Keratinocyte (primary cell): ENCODE measurements around the gene ZNF335. TPM values are rescaled to one million over a fixed set of nuclear protein-coding genes. Genes with fewer than 3 reads are reported as not detected.

Experiments
- DNase-seq: peaks from one replicate; pipeline ENCODE4 v3.0.0-alpha.2; 2011; ENCODE audit warnings: low read depth, missing footprints, low spot score
- FAIRE-seq: peaks from 2 replicates; lab custom pipeline; 2011; peaks lifted over from hg19 to GRCh38; lab: Jason Lieb, UNC
- H2AFZ ChIP-seq: 2 replicates; pipeline ENCODE4 v1.6.0; 2012; ENCODE audit warnings: low read length, control low read depth, inconsistent platforms; ENCODE audit not compliant: control insufficient read depth
- H3K27ac ChIP-seq: 2 replicates; pipeline ENCODE4 v1.5.1; 2011; ENCODE audit warnings: low read length; ENCODE audit not compliant: control insufficient read depth, insufficient read depth
- H3K27me3 ChIP-seq: 3 replicates; pipeline ENCODE4 v1.6.0; 2011; ENCODE audit warnings: low read length; ENCODE audit not compliant: control insufficient read depth, insufficient read depth; ENCODE audit errors: extremely low read depth
- H3K36me3 ChIP-seq, 2 experiments: 2 replicates in 1 of 2; 3 replicates in 1 of 2; pipeline ENCODE4 v1.5.1; 2011; ENCODE audit warnings: low read length in 2 of 2, mild to moderate bottlenecking in 1 of 2; ENCODE audit not compliant: control insufficient read depth in 2 of 2, insufficient read depth in 2 of 2; ENCODE audit errors: extremely low read depth in 1 of 2
- H3K4me1 ChIP-seq: 3 replicates; pipeline ENCODE4 v1.5.1; 2011; ENCODE audit warnings: low read length; ENCODE audit not compliant: control insufficient read depth, insufficient read depth; ENCODE audit errors: extremely low read depth
- H3K4me2 ChIP-seq: 3 replicates; pipeline ENCODE4 v1.6.0; 2011; ENCODE audit warnings: low read depth, low read length; ENCODE audit not compliant: control insufficient read depth, insufficient read depth; ENCODE audit errors: extremely low read depth
- H3K4me3 ChIP-seq, 3 experiments: fragments of 200-600 bp in 1 of 3; sonication (generic) in 1 of 3; 2 replicates in 2 of 3; 3 replicates in 1 of 3; pipeline ENCODE4 v1.5.1; 2011 to 2016; ENCODE audit warnings: low read length in 3 of 3, mild to moderate bottlenecking in 3 of 3, control low read depth in 2 of 3, inconsistent platforms in 1 of 3, low read depth in 1 of 3, mixed read lengths in 1 of 3, mixed run types in 1 of 3, moderate library complexity in 1 of 3; ENCODE audit not compliant: control insufficient read depth in 2 of 3, insufficient read depth in 2 of 3; ENCODE audit errors: extremely low read depth in 1 of 3
- H3K79me2 ChIP-seq: 2 replicates; pipeline ENCODE4 v1.6.0; 2012; ENCODE audit warnings: low read length; ENCODE audit not compliant: control insufficient read depth, insufficient read depth
- H3K9ac ChIP-seq: 3 replicates; pipeline ENCODE4 v1.6.0; 2011; ENCODE audit warnings: low read length; ENCODE audit not compliant: control insufficient read depth, insufficient read depth; ENCODE audit errors: extremely low read depth
- H3K9me1 ChIP-seq: 3 replicates; pipeline ENCODE4 v1.6.0; 2011; ENCODE audit warnings: low read length; ENCODE audit not compliant: control insufficient read depth, insufficient read depth; ENCODE audit errors: extremely low read depth
- H3K9me3 ChIP-seq: 2 replicates; pipeline ENCODE4 v1.5.1; 2012; ENCODE audit warnings: low read depth, low read length; ENCODE audit not compliant: control insufficient read depth
- H4K20me1 ChIP-seq: 3 replicates; pipeline ENCODE4 v1.6.0; 2011; ENCODE audit warnings: low read length; ENCODE audit not compliant: control insufficient read depth, insufficient read depth; ENCODE audit errors: extremely low read depth
- EZH2 ChIP-seq: IDR thresholded peaks from one replicate; pipeline ENCODE4 v1.6.1; 2012; ENCODE audit warnings: inconsistent platforms, mild to moderate bottlenecking, low read length, moderate library complexity
- dilution Hi-C: fragments of 300-500 bp; cut with MboI; formaldehyde crosslinking; loops from one replicate; pipeline ENCODE4 v1.7.0; 2020; ENCODE audit warnings: low sequenced_read_pairs; ENCODE audit not compliant: extremely low pct_ligation_motif_present
- polyA plus RNA-seq, 5 experiments: library from polyadenylated mRNA; depleted of rRNA in 3 of 5; stranded (reverse) in 3 of 5; stranded (forward) in 1 of 5; unstranded in 1 of 5; fragments of >200 nt; gene quantifications; 1 replicate in 1 of 5; 2 replicates in 3 of 5; 3 replicates in 1 of 5; pipeline versions ENCODE4 v1.2.1 to v1.2.3, GENCODE V29; 2011 to 2012; ENCODE audit warnings: missing spikeins in 2 of 5, low read depth in 1 of 5, low replicate concordance in 1 of 5
- TF ChIP-seq, protein P1 (sequence below), 3 experiments: IDR thresholded peaks in 1 of 3; conservative IDR thresholded peaks in 1 of 3; optimal IDR thresholded peaks in 1 of 3; 2 replicates in 2 of 3; 3 replicates in 1 of 3; pipeline versions ENCODE3 to v1.5.1; 2011; ENCODE audit warnings: low read length in 3 of 3, mild to moderate bottlenecking in 3 of 3, moderate library complexity in 2 of 3, control low read depth in 1 of 3, inconsistent platforms in 1 of 3; ENCODE audit not compliant: insufficient read depth in 2 of 3; ENCODE audit errors: extremely low read depth in 1 of 3

The ZNF335 gene
- polyA plus RNA-seq, 1 donor (not counting 4 experiments of a cell fraction or from before 2014, with no cell fraction given): 5.8 TPM

DNA sequence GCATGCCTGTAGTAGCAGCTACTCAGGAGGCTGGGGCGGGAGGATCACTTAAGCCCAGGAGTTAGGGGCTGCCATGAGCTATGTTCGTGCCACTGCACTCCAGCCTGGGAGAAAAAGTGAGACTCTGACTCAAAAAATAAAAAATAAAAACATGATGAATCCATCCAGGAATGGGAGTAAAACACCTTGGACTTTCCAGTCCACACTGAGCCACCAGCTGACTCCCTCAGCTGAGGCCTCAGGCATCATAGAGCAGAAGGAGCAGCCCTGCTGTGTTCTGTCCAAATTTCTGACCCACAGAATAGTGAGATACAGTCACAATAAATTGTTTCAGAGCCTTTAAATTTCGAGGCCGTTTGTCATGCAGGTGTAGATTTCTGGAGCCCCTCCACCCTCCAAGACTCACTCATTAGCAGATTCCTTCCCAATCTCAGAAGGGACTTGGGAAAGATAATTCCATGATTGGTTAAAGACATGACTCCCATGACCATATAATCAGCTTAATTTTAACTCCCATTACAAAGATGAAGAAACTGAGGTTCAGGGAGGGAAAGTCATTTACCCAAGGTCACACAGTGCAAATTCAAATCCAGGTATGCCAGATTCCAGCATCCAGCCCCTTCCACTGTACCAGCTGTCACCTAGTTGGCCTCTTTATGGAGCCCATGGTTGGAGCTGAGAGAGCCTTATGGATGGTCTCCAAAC lies 27.7 kb upstream of the ZNF335 start:
- FAIRE-seq (no peak), DNase-seq (no peak)
- Histone ChIP-seq H3K9ac (no peak overlapping the region), H3K36me3 (no peaks in the 10 kb centered on the region), H3K79me2 (no peaks in the 10 kb centered on the region), H3K27ac (no peak overlapping the region), H4K20me1 (no peaks in the 10 kb centered on the region), H2AFZ (no peak overlapping the region), H3K4me3 (no peak overlapping the region), H3K27me3 (no peaks in the 10 kb centered on the region), H3K9me3 (no peaks in the 10 kb centered on the region), H3K4me1 (peaks cover 28% of the 10 kb centered on the region), H3K4me2 (no peak overlapping the region), H3K9me1 (no peaks in the 10 kb centered on the region)
- dilution Hi-C loops: no loop called here
- TF ChIP-seq, protein P1, sequence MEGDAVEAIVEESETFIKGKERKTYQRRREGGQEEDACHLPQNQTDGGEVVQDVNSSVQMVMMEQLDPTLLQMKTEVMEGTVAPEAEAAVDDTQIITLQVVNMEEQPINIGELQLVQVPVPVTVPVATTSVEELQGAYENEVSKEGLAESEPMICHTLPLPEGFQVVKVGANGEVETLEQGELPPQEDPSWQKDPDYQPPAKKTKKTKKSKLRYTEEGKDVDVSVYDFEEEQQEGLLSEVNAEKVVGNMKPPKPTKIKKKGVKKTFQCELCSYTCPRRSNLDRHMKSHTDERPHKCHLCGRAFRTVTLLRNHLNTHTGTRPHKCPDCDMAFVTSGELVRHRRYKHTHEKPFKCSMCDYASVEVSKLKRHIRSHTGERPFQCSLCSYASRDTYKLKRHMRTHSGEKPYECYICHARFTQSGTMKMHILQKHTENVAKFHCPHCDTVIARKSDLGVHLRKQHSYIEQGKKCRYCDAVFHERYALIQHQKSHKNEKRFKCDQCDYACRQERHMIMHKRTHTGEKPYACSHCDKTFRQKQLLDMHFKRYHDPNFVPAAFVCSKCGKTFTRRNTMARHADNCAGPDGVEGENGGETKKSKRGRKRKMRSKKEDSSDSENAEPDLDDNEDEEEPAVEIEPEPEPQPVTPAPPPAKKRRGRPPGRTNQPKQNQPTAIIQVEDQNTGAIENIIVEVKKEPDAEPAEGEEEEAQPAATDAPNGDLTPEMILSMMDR (optimal IDR thresholded peaks at IDR 0.05 in 1 of 3, IDR thresholded peaks at IDR 0.05 in 1 of 3, conservative IDR thresholded peaks at IDR 0.05 in 1 of 3; ENCODE audit: extremely low read depth in 1 of 3, insufficient read depth in 2 of 3, low read length in 3 of 3): no peak
- no peak for TF ChIP-seq EZH2

DNA sequence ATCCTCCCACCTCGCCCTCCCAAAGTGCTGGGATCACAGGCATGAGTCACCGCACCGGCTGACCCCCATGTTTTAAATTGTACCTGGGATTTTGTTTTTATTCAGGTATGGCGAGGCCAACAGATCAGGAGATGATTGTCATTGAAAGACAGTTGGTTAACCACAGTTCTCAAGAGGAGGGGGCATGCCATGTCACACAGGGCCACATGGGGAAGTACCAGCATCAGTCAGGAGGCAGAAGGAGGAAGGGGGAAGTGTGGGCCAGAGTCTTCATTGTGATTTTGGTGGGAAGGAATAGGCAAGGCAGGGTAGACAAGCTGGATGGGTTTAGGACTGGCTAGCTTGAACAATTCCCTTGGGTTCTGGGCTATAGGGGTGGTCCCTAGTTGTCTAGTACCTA lies 26.8 kb upstream of the ZNF335 start:
- no peaks in the 10 kb centered on the region for H3K79me2 ChIP-seq
- no peaks in the 10 kb centered on the region for H3K36me3 ChIP-seq
- peaks cover 24% of the 10 kb centered on the region for H3K4me1 ChIP-seq
- DNase-seq (no peak), FAIRE-seq (no peak)
- no peak overlapping the region for H3K27ac ChIP-seq
- no peak overlapping the region for H3K9ac ChIP-seq
- no peak overlapping the region for H3K4me3 ChIP-seq
- no peak overlapping the region for H3K4me2 ChIP-seq
- dilution Hi-C loops: no loop called here
- H2AFZ ChIP-seq: no peak overlapping the region
- H3K9me3 ChIP-seq: no peaks in the 10 kb centered on the region
- H3K27me3 ChIP-seq: no peaks in the 10 kb centered on the region
- no peaks in the 10 kb centered on the region for H3K9me1 ChIP-seq
- H4K20me1 ChIP-seq: no peaks in the 10 kb centered on the region
- no peak for TF ChIP-seq EZH2
- TF ChIP-seq, protein P1 (optimal IDR thresholded peaks at IDR 0.05 in 1 of 3, IDR thresholded peaks at IDR 0.05 in 1 of 3, conservative IDR thresholded peaks at IDR 0.05 in 1 of 3; ENCODE audit: extremely low read depth in 1 of 3, insufficient read depth in 2 of 3, low read length in 3 of 3): no peak
